H7 (cell line): Measurements from ENCODE around the gene NPM3. TPM values are rescaled to one million over a fixed set of nuclear protein-coding genes. Genes with fewer than 3 reads are reported as not detected.

Experiments
- DNase-seq: peaks from one replicate; pipeline ENCODE4 v3.0.0; 2012
- H3K27me3 ChIP-seq: 2 replicates; pipeline ENCODE4 v1.6.0; 2011; ENCODE audit warnings: mild to moderate bottlenecking, low read length; ENCODE audit not compliant: control insufficient read depth, insufficient read depth
- H3K36me3 ChIP-seq: replicated peaks from 2 replicates; pipeline ENCODE4 v1.5.1; 2011; ENCODE audit warnings: low read length; ENCODE audit not compliant: control insufficient read depth, insufficient read depth
- H3K4me3 ChIP-seq: 2 replicates; pipeline ENCODE4 v1.5.1; 2011; ENCODE audit warnings: low read depth, mild to moderate bottlenecking, control low read depth, low read length, moderate library complexity; ENCODE audit not compliant: insufficient read depth
- total RNA-seq: library from RNA; depleted of rRNA; stranded (reverse); fragments of >200 nt; shearing (Covaris generic); gene quantifications from 2 replicates; pipeline ENCODE4 v1.2.3, GENCODE V29; 2014

The NPM3 gene
- total RNA-seq, 1 experiment from 2014 or later, result 360 TPM

- peaks cover 9% of the 10 kb centered on the region for H3K36me3 ChIP-seq
- no peak for DNase-seq
- peaks cover 7% of the 10 kb centered on the region; the same call in 1 of the 2 replicates for H3K27me3 ChIP-seq
- H3K4me3 ChIP-seq, result peak overlapping the region; percentile 71
These were observed 1.0 kb downstream of the NPM3 start for GRCh38 chr10:101781984-101782810.

- Histone ChIP-seq H3K4me3 (no peak overlapping the region), H3K36me3 (peaks cover 7% of the 10 kb centered on the region), H3K27me3 (peaks cover 12% of the 10 kb centered on the region)
- no peak for DNase-seq
These were observed 1.6 kb downstream of the NPM3 start for GRCh38 chr10:101781655-101781983.

- DNase-seq, result peak; percentile 94
- Histone ChIP-seq H3K4me3 (no peak overlapping the region), H3K36me3 (peaks cover 4% of the 10 kb centered on the region)
These were observed 2.2 kb downstream of the NPM3 start for GRCh38 chr10:101780818-101781654.

GRCh38 chr10:101780187-101780817 lies 2.9 kb downstream of the NPM3 start:
- Histone ChIP-seq H3K4me3 (peak overlapping the region; percentile 50), H3K27me3 (peaks cover 20% of the 10 kb centered on the region), H3K36me3 (no peaks in the 10 kb centered on the region; the same call in 1 of the 2 replicates)
- peak; percentile 65 for DNase-seq

More at GRCh38 chr10:101780818-101781654, 2.2 kb downstream of the NPM3 start:
- H3K27me3 ChIP-seq, result peaks cover 16% of the 10 kb centered on the region

GRCh38 chr10:101779544-101780186 lies 3.6 kb downstream of the NPM3 start:
- H3K36me3 ChIP-seq, result no peaks in the 10 kb centered on the region; the same call in 1 of the 2 replicates
- peak; percentile 94 for DNase-seq
- peak overlapping the region; percentile 50 for H3K4me3 ChIP-seq
- H3K27me3 ChIP-seq, result peaks cover 27% of the 10 kb centered on the region

GRCh38 chr10:101778781-101779543 lies 4.3 kb downstream of the NPM3 start:
- Histone ChIP-seq H3K4me3 (peak overlapping the region; percentile 50), H3K27me3 (peaks cover 34% of the 10 kb centered on the region), H3K36me3 (no peaks in the 10 kb centered on the region; the same call in 1 of the 2 replicates)
- peak; percentile 93 for DNase-seq

- no peaks in the 10 kb centered on the region; the same call in 1 of the 2 replicates for H3K36me3 ChIP-seq
- no peak for DNase-seq
- peaks cover 41% of the 10 kb centered on the region for H3K27me3 ChIP-seq
- peak overlapping the region; percentile 50 for H3K4me3 ChIP-seq
These were observed 5.0 kb downstream of the NPM3 start for GRCh38 chr10:101778151-101778780.

GRCh38 chr10:101777619-101778145 lies 5.6 kb downstream of the NPM3 start:
- no peaks in the 10 kb centered on the region; the same call in 1 of the 2 replicates for H3K36me3 ChIP-seq
- peaks cover 46% of the 10 kb centered on the region for H3K27me3 ChIP-seq
- DNase-seq, result peak; percentile 41

GRCh38 chr10:101776161-101776817 lies 7.0 kb downstream of the NPM3 start:
- Histone ChIP-seq H3K36me3 (no peaks in the 10 kb centered on the region; the same call in 1 of the 2 replicates), H3K27me3 (peaks cover 49% of the 10 kb centered on the region), H3K4me3 (peak overlapping the region; percentile 50)
- DNase-seq, result peak; percentile 85

More at GRCh38 chr10:101777619-101778145, 5.6 kb downstream of the NPM3 start:
- no peak overlapping the region for H3K4me3 ChIP-seq

- DNase-seq, result peak; percentile 80
- Histone ChIP-seq H3K36me3 (no peaks in the 10 kb centered on the region), H3K27me3 (peaks cover 49% of the 10 kb centered on the region), H3K4me3 (peak within 1 kb of the TSS; percentile 50)
These were observed 7.7 kb downstream of the NPM3 start, which contains the start of gene FGF8 for GRCh38 chr10:101775273-101776160. Gene FGF8, minus strand, starts transcription at chr10:101776114. Its CDS starts 214 bp downstream, at chr10:101775900.

- Histone ChIP-seq H3K36me3 (no peaks in the 10 kb centered on the region), H3K27me3 (peaks cover 49% of the 10 kb centered on the region), H3K4me3 (peak overlapping the region; percentile 47)
- peak; percentile 83 for DNase-seq
These were observed 8.5 kb downstream of the NPM3 start for GRCh38 chr10:101774589-101775272.
